Vagina (tissue), 2 donors: ENCODE results near the gene MESP2.

Source experiments
- CTCF ChIP-seq, 3 experiments: fragments of 450-650 bp in 2 of 3; fragments of 200-600 bp in 1 of 3; sonication (generic) in 1 of 3; IDR thresholded peaks; one replicate each; pipeline ENCODE4 v1.5.1; 2017 to 2019; ENCODE audit warnings: antibody characterized with exemption in 3 of 3, mild to moderate bottlenecking in 2 of 3, moderate library complexity in 2 of 3
- POLR2A ChIP-seq, 2 donors: fragments of 450-650 bp; IDR thresholded peaks; one replicate each; pipeline ENCODE4 v1.6.1; 2017; ENCODE audit warnings: antibody characterized with exemption in 2 of 2, mild to moderate bottlenecking in 2 of 2, moderate library complexity in 2 of 2
- POLR2AphosphoS5 ChIP-seq, 2 donors: sonication (generic); formaldehyde crosslinking; IDR thresholded peaks; one replicate each; pipeline ENCODE4 v1.9.0; 2017; ENCODE audit warnings: antibody characterized with exemption in 2 of 2, mild to moderate bottlenecking in 2 of 2, low read depth in 1 of 2; ENCODE audit not compliant: insufficient read depth in 1 of 2

DNA sequence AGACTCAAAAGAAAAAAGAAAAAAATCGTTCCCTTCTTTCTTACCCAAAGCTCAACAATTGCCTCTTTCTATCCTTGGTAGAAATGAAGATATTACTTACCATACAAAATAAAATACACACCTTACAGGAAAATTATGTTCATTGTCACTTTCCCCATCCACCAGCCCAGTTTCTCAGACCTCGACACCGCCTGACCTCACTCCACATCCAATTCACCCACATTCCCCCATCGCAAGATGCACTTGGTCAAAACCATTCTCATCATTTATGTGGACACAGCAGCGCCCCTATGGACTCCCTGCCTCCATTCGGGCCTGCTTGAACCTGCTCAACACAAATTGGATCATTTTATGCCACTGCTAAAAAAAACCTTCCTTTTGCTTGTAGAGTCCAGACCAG is 31.6 kb downstream of the MESP2 start:
- TF ChIP-seq POLR2A (IDR thresholded peaks at IDR 0.05) (no peak), CTCF (IDR thresholded peaks at IDR 0.05) (no peak), POLR2AphosphoS5 (IDR thresholded peaks at IDR 0.05; ENCODE audit: insufficient read depth in 1 of 2, low read depth in 1 of 2) (no peak)
